H1 (cell line): Measurements from ENCODE around the gene FOXN1. TPM values are rescaled to one million over a fixed set of nuclear protein-coding genes. Genes with fewer than 3 reads are reported as not detected.

ENCODE experiments used
- CTCF ChIA-PET: fragments of 300-600 bp; sonication (Branson Sonifier 250); formaldehyde crosslinking; loops from one replicate; lab custom pipeline; 2021; ENCODE audit not compliant: partially characterized antibody; lab: Charles Lee
- POLR2A ChIA-PET: fragments of 300-600 bp; sonication (Branson Sonifier 250); formaldehyde crosslinking; loops from one replicate; lab custom pipeline; 2021; ENCODE audit warnings: inconsistent platforms; ENCODE audit not compliant: partially characterized antibody; lab: Charles Lee
- DNase-seq, 2 experiments: peaks; one replicate each; pipeline versions ENCODE4 v3.0.0 to v3.0.0-alpha.2; 2010 to 2022; ENCODE audit warnings: low spot score in 2 of 2, low read depth in 1 of 2, mixed read lengths in 1 of 2
- FAIRE-seq: peaks from 2 replicates; lab custom pipeline; 2011; peaks lifted over from hg19 to GRCh38; lab: Jason Lieb, UNC
- H2AFZ ChIP-seq: 2 replicates; pipeline ENCODE4 v1.8.1; 2012; ENCODE audit warnings: low read length, inconsistent platforms
- H2AK5ac ChIP-seq: 2 replicates; pipeline ENCODE4 v1.6.1; 2013; ENCODE audit warnings: low read depth, low read length
- H2BK120ac ChIP-seq: replicated peaks from 2 replicates; pipeline ENCODE3; 2013; ENCODE audit warnings: low read depth, low read length, inconsistent platforms
- H2BK12ac ChIP-seq: 2 replicates; pipeline ENCODE4 v1.6.1; 2013; ENCODE audit warnings: low read depth, low read length
- H2BK15ac ChIP-seq: 2 replicates; pipeline ENCODE4 v1.6.1; 2013; ENCODE audit warnings: low read length
- H2BK20ac ChIP-seq: 2 replicates; pipeline ENCODE4 v1.6.1; 2013; ENCODE audit warnings: low read length
- H2BK5ac ChIP-seq: 2 replicates; pipeline ENCODE4 v1.6.1; 2013; ENCODE audit warnings: low read depth, low read length
- H3K14ac ChIP-seq: 2 replicates; pipeline ENCODE4 v1.6.1; 2013; ENCODE audit warnings: inconsistent platforms; ENCODE audit not compliant: insufficient read length
- H3K18ac ChIP-seq: 2 replicates; pipeline ENCODE4 v1.6.1; 2013; ENCODE audit warnings: low read length; ENCODE audit errors: extremely low read depth
- H3K23ac ChIP-seq: 2 replicates; pipeline ENCODE4 v1.6.1; 2013; ENCODE audit warnings: inconsistent platforms; ENCODE audit not compliant: insufficient read length
- H3K23me2 ChIP-seq: 2 replicates; pipeline ENCODE4 v1.6.1; 2013; ENCODE audit warnings: low read depth, low read length
- H3K27ac ChIP-seq: 2 replicates; pipeline ENCODE4 v1.6.1; 2011; ENCODE audit warnings: low read depth, low read length, inconsistent platforms
- H3K27me3 ChIP-seq, 4 experiments: replicated peaks in 1 of 4; 1 replicate in 1 of 4; 2 replicates in 3 of 4; pipeline versions ENCODE4 v1.6.1 to v1.8.1; 2011 to 2013; ENCODE audit warnings: low read length in 3 of 4, mild to moderate bottlenecking in 3 of 4, inconsistent platforms in 2 of 4, mixed read lengths in 2 of 4, moderate library complexity in 1 of 4; ENCODE audit not compliant: control insufficient read depth in 3 of 4, insufficient read depth in 3 of 4; ENCODE audit errors: extremely low read depth in 1 of 4
- H3K36me3 ChIP-seq, 4 experiments: 2 replicates each; pipeline versions ENCODE4 v1.6.1 to v1.8.1; 2011 to 2013; ENCODE audit warnings: mild to moderate bottlenecking in 4 of 4, low read length in 3 of 4, moderate library complexity in 2 of 4, control low read depth in 1 of 4, inconsistent platforms in 1 of 4; ENCODE audit not compliant: insufficient read depth in 4 of 4, control insufficient read depth in 2 of 4
- H3K4ac ChIP-seq: replicated peaks from 2 replicates; pipeline ENCODE3; 2013; ENCODE audit warnings: low read length, low read depth, mixed read lengths, inconsistent platforms; ENCODE audit not compliant: insufficient read length
- H3K4me1 ChIP-seq, 4 experiments: replicated peaks in 1 of 4; 1 replicate in 1 of 4; 2 replicates in 3 of 4; pipeline versions ENCODE4 v1.6.1 to v1.8.1; 2011 to 2013; ENCODE audit warnings: low read length in 3 of 4, inconsistent platforms in 2 of 4, mixed read lengths in 1 of 4; ENCODE audit not compliant: insufficient read depth in 4 of 4, control insufficient read depth in 3 of 4
- H3K4me2 ChIP-seq, 2 experiments: 2 replicates each; pipeline versions ENCODE4 v1.6.1 to v1.8.1; 2011 to 2013; ENCODE audit warnings: low read depth in 2 of 2, low read length in 2 of 2, control low read depth in 1 of 2, inconsistent platforms in 1 of 2, mild to moderate bottlenecking in 1 of 2; ENCODE audit not compliant: insufficient read depth in 1 of 2
- H3K4me3 ChIP-seq, 4 experiments: fragments of 200-600, 300-600 bp in 1 of 4; sonication (generic), shearing (Covaris generic), sonication (Bioruptor Twin) in 1 of 4; 2 replicates each; pipeline versions ENCODE4 v1.5.1 to v1.8.1; 2011 to 2016; ENCODE audit warnings: low read length in 4 of 4, low read depth in 3 of 4, control low read depth in 2 of 4, inconsistent platforms in 2 of 4, mild to moderate bottlenecking in 2 of 4, mixed read lengths in 1 of 4, moderate library complexity in 1 of 4; ENCODE audit not compliant: insufficient read depth in 2 of 4; ENCODE audit errors: extremely low read depth in 1 of 4
- H3K56ac ChIP-seq: replicated peaks from 2 replicates; pipeline ENCODE3; 2013; ENCODE audit warnings: low read depth, mild to moderate bottlenecking, mixed read lengths, low read length, inconsistent platforms; ENCODE audit not compliant: insufficient read length
- H3K79me1 ChIP-seq: 2 replicates; pipeline ENCODE4 v1.6.1; 2013; ENCODE audit warnings: low read depth, low read length, control low read depth
- H3K79me2 ChIP-seq, 2 experiments: 2 replicates each; pipeline versions ENCODE4 v1.6.1 to v1.8.1; 2012 to 2013; ENCODE audit warnings: low read length in 2 of 2, mild to moderate bottlenecking in 2 of 2, inconsistent platforms in 1 of 2; ENCODE audit not compliant: insufficient read depth in 2 of 2, control insufficient read depth in 1 of 2
- H3K9ac ChIP-seq, 4 experiments: replicated peaks in 1 of 4; 1 replicate in 1 of 4; 2 replicates in 3 of 4; pipeline versions ENCODE4 v1.6.1 to v1.8.1; 2011 to 2013; ENCODE audit warnings: low read depth in 3 of 4, low read length in 3 of 4, control low read depth in 2 of 4, mild to moderate bottlenecking in 2 of 4, moderate library complexity in 2 of 4, inconsistent platforms in 1 of 4; ENCODE audit errors: extremely low read depth in 1 of 4
- H3K9me3 ChIP-seq, 2 experiments: 2 replicates each; pipeline versions ENCODE4 v1.6.1 to v1.8.1; 2012 to 2013; ENCODE audit warnings: mild to moderate bottlenecking in 2 of 2, moderate library complexity in 2 of 2, control low read depth in 1 of 2, inconsistent platforms in 1 of 2, low read depth in 1 of 2, low read length in 1 of 2, mixed read lengths in 1 of 2; ENCODE audit not compliant: insufficient read depth in 2 of 2
- H4K20me1 ChIP-seq, 2 experiments: replicated peaks in 1 of 2; 2 replicates each; pipeline versions ENCODE3 to v1.8.1; 2011 to 2013; ENCODE audit warnings: inconsistent platforms in 2 of 2, low read length in 2 of 2, mild to moderate bottlenecking in 1 of 2; ENCODE audit not compliant: insufficient read depth in 2 of 2, control insufficient read depth in 1 of 2
- H4K5ac ChIP-seq: 2 replicates; pipeline ENCODE4 v1.6.1; 2013; ENCODE audit warnings: low read length, low read depth, mixed read lengths, inconsistent platforms; ENCODE audit not compliant: insufficient read length
- H4K8ac ChIP-seq: 2 replicates; pipeline ENCODE4 v1.8.0; 2013; ENCODE audit warnings: mild to moderate bottlenecking, moderate library complexity, low read length, inconsistent platforms; ENCODE audit not compliant: insufficient read depth; ENCODE audit errors: extremely low read depth
- H4K91ac ChIP-seq: replicated peaks from 2 replicates; pipeline ENCODE3; 2013; ENCODE audit warnings: low read length, mixed read lengths, inconsistent platforms; ENCODE audit not compliant: insufficient read length
- CEBPB ChIP-seq: IDR thresholded peaks from 2 replicates; pipeline ENCODE4 v1.6.1; 2012; ENCODE audit warnings: low read depth, low read length
- NRF1 ChIP-seq: IDR thresholded peaks from 2 replicates; pipeline ENCODE4 v1.6.1; 2011; ENCODE audit warnings: mild to moderate bottlenecking, low read depth, low read length, improper control_type of control experiment
- RFX5 ChIP-seq: IDR thresholded peaks from 2 replicates; pipeline ENCODE4 v1.6.1; 2011; ENCODE audit warnings: low read depth, low read length, improper control_type of control experiment, borderline replicate concordance
- SP1 ChIP-seq: IDR thresholded peaks from 2 replicates; pipeline ENCODE4 v1.6.1; 2011; ENCODE audit warnings: low read depth, low read length
- SUZ12 ChIP-seq: fragments of 200-600 bp; sonication (generic); IDR thresholded peaks from 2 replicates; pipeline ENCODE4 v1.6.1; 2012; ENCODE audit warnings: mild to moderate bottlenecking, inconsistent platforms, low read length, moderate library complexity, mixed read lengths
- TCF12 ChIP-seq: IDR thresholded peaks from 2 replicates; pipeline ENCODE4 v1.6.1; 2011; ENCODE audit warnings: low read depth, mild to moderate bottlenecking, low read length
- ZNF274 ChIP-seq: IDR thresholded peaks from 2 replicates; pipeline ENCODE4 v1.7.0; 2012; ENCODE audit warnings: low read length, borderline replicate concordance; ENCODE audit errors: extremely low read depth
- WGBS, 2 experiments: shearing (Covaris generic) in 1 of 2; methylation state at CpG; one replicate each; pipeline versions ENCODE4 v1.1.6 to v1.1.7; 2013 to 2015; ENCODE audit warnings: low lambda C conversion rate in 2 of 2, mixed read lengths in 2 of 2, inconsistent platforms in 1 of 2, low coverage in 1 of 2, missing lambda C conversion rate in 1 of 2; ENCODE audit not compliant: insufficient replicate concordance in 2 of 2, insufficient coverage in 1 of 2, insufficient read length in 1 of 2; ENCODE audit errors: extremely low coverage in 1 of 2, missing lambda C conversion rate in 1 of 2; 5-methylcytosine and 5-hydroxymethylcytosine counted together
- polyA plus RNA-seq, 7 experiments: library from polyadenylated mRNA; depleted of rRNA in 3 of 7; stranded (reverse) in 5 of 7; unstranded in 2 of 7; fragments of >200 nt in 5 of 7; fragments of 200-250 nt in 2 of 7; gene quantifications; 1 replicate in 5 of 7; 2 replicates in 1 of 7; 4 replicates in 1 of 7; pipeline versions ENCODE4 v1.2.1 to v1.2.3, GENCODE V29; 2011 to 2013; ENCODE audit warnings: missing spikeins in 2 of 7, mixed read lengths in 2 of 7
- total RNA-seq: library from RNA; stranded (reverse); fragmentation: NEBNext Ultra II Directional; extraction: Animal tissue kit (Norgen Biotek cat#: 25700); gene quantifications from 2 replicates; pipeline ENCODE4 v1.2.1, GENCODE V29; 2021
- TF ChIP-seq, protein P1 (sequence below), 3 experiments: IDR thresholded peaks; 1 replicate in 2 of 3; 2 replicates in 1 of 3; pipeline versions ENCODE4 v1.5.1 to v1.6.1; 2011; ENCODE audit warnings: low read length in 3 of 3, mild to moderate bottlenecking in 3 of 3, inconsistent platforms in 2 of 3, low read depth in 1 of 3, moderate library complexity in 1 of 3; ENCODE audit not compliant: insufficient read depth in 1 of 3; ENCODE audit errors: control extremely low read depth in 1 of 3

The FOXN1 gene
- total and polyA plus RNA-seq, 2 of the 8 experiments (the other 6 are each of a cell fraction or from before 2014, with no cell fraction given), result not detected

DNA sequence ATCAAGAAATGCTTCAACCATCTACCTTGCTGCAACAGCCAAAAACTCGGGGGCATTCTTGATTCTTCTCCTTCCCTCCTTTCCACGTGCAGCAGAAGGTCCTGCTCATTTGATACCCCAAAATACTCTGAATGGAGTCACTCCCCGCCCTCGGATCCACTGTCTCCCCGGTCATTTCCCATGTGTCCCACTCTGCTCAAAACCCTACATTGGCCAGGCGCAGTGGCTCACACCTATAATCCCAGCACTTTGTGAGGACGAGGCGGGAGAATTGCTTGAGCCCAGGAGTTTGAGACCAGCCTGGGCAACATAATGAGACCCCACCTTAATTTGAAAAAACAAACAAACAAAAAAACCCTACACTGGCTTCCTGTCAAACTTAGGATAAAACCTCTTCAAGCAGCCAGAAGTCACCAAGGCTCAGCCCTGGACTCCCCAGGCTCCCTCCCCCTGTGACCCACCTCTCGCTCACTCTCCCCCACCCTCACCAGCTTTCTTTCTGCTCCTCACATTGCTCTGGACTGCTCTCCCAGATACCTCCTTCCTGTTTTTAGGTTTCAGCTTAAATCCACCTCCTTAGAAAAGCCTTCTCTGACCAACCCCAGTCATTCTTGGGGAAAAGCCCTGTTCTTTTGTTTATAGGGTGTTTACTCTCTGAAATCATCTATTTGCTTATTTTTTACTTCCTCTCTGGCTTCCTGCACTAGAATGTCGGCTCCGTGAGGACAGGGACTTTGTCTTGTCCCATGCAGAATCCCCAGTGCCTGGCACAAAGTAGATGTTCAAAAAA is 29.9 kb upstream of the FOXN1 start:
- no peaks in the 10 kb centered on the region for H3K79me1 ChIP-seq
- POLR2A ChIA-PET, result interaction anchor here (0.7 kb wide), 1 partner anchor 86 kb away, joined by 3 read pairs; no protein-coding TSS in a partner anchor

More for the DNA sequence above, 29.9 kb upstream of the FOXN1 start:
- H2AFZ ChIP-seq, result no peak overlapping the region
- FAIRE-seq (no peak), DNase-seq (no peak)
- no peak overlapping the region for H4K8ac ChIP-seq
- H3K9me3 ChIP-seq, result no peaks in the 10 kb centered on the region
- TF ChIP-seq SUZ12 (no peak), SP1 (no peak), NRF1 (no peak), RFX5 (no peak), CEBPB (no peak), TCF12 (no peak), ZNF274 (no peak)
- TF ChIP-seq, protein P1, sequence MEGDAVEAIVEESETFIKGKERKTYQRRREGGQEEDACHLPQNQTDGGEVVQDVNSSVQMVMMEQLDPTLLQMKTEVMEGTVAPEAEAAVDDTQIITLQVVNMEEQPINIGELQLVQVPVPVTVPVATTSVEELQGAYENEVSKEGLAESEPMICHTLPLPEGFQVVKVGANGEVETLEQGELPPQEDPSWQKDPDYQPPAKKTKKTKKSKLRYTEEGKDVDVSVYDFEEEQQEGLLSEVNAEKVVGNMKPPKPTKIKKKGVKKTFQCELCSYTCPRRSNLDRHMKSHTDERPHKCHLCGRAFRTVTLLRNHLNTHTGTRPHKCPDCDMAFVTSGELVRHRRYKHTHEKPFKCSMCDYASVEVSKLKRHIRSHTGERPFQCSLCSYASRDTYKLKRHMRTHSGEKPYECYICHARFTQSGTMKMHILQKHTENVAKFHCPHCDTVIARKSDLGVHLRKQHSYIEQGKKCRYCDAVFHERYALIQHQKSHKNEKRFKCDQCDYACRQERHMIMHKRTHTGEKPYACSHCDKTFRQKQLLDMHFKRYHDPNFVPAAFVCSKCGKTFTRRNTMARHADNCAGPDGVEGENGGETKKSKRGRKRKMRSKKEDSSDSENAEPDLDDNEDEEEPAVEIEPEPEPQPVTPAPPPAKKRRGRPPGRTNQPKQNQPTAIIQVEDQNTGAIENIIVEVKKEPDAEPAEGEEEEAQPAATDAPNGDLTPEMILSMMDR (IDR thresholded peaks at IDR 0.05; ENCODE audit: control extremely low read depth in 1 of 3, insufficient read depth in 1 of 3, low read depth in 1 of 3, low read length in 3 of 3), result no peak
- H2BK5ac ChIP-seq, result no peak overlapping the region
- no peak overlapping the region for H2BK15ac ChIP-seq
- H3K23me2 ChIP-seq, result peaks cover 2% of the 10 kb centered on the region; the same call in 1 of the 2 replicates
- H3K4me3 ChIP-seq, result no peak overlapping the region
- H4K5ac ChIP-seq, result no peak overlapping the region
- H3K14ac ChIP-seq, result no peak overlapping the region
- no peak overlapping the region for H3K18ac ChIP-seq
- no peak overlapping the region for H4K91ac ChIP-seq
- no peaks in the 10 kb centered on the region for H4K20me1 ChIP-seq
- no peak overlapping the region for H3K23ac ChIP-seq
- H3K4me1 ChIP-seq, result peaks cover 0 to 8% (median 4%) of the 10 kb centered on the region in 4 experiments; a peak in 6 of 7 replicates
- no peak overlapping the region for H3K4me2 ChIP-seq
- H3K36me3 ChIP-seq, result no peaks in the 10 kb centered on the region
- H3K4ac ChIP-seq, result no peak overlapping the region
- no peak overlapping the region for H3K56ac ChIP-seq
- no peaks in the 10 kb centered on the region for H3K79me2 ChIP-seq
- no peak overlapping the region for H2BK20ac ChIP-seq
- H2BK12ac ChIP-seq, result no peak overlapping the region
- H3K27ac ChIP-seq, result no peak overlapping the region
- no peak overlapping the region for H3K9ac ChIP-seq
- 84% methylated on average over 11 of the region's 11 CpGs; no CpG with 5 or more reads in 1 of the 2 experiments for WGBS, 2 experiments
- H2BK120ac ChIP-seq, result no peak overlapping the region
- CTCF ChIA-PET, result interaction anchor here (2.1 kb wide), 1 partner anchor 19 kb away, joined by 4 read pairs; no protein-coding TSS in a partner anchor
- peaks cover 0 to 3% (median under 1%) of the 10 kb centered on the region in 4 experiments; a peak in 2 of 7 replicates for H3K27me3 ChIP-seq
- H2AK5ac ChIP-seq, result no peak overlapping the region
